H1 (cell line): Measurements from ENCODE around the gene TGM2. TPM values are rescaled to one million over a fixed set of nuclear protein-coding genes. Genes with fewer than 3 reads are reported as not detected.

Source experiments
- CTBP2 ChIP-seq: IDR thresholded peaks from 2 replicates; pipeline ENCODE4 v1.7.0; 2011; ENCODE audit warnings: borderline replicate concordance, mild to moderate bottlenecking, moderate library complexity, mixed read lengths, low read length; ENCODE audit not compliant: insufficient read depth, insufficient read length
- polyA plus RNA-seq, 7 experiments: library from polyadenylated mRNA; depleted of rRNA in 3 of 7; stranded (reverse) in 5 of 7; unstranded in 2 of 7; fragments of >200 nt in 5 of 7; fragments of 200-250 nt in 2 of 7; gene quantifications; 1 replicate in 5 of 7; 2 replicates in 1 of 7; 4 replicates in 1 of 7; pipeline versions ENCODE4 v1.2.1 to v1.2.3, GENCODE V29; 2011 to 2013; ENCODE audit warnings: missing spikeins in 2 of 7, mixed read lengths in 2 of 7
- total RNA-seq: library from RNA; stranded (reverse); fragmentation: NEBNext Ultra II Directional; extraction: Animal tissue kit (Norgen Biotek cat#: 25700); gene quantifications from 2 replicates; pipeline ENCODE4 v1.2.1, GENCODE V29; 2021

The TGM2 gene
- total and polyA plus RNA-seq, 2 of the 8 experiments (the other 6 are each of a cell fraction or from before 2014, with no cell fraction given): 0.86 to 1.0 TPM

DNA sequence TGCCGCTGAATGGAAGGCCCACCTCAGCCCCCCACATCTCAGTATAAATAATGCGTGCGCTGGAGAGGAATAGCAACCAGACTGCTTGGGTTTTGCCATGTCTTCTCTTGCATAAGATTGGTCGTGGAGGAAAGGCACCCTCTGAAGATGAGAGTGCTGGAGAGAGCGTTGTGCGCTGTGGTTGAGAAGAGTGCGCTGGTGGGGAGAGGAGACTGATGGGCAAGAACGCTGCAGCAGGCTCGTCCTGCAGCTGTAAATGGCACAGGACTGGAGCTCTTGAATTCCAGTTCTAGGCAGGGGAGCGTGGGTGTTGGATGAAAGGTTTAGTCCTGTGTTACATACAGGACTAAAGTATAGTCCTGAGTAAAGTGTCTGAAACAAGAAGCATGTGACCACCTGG, 80.0 kb downstream of the TGM2 start (continued):
- TF ChIP-seq CTBP2: no peak
